H9 (cell line): ENCODE measurements around the gene CHMP1A. TPM values are rescaled to one million over a fixed set of nuclear protein-coding genes. Genes with fewer than 3 reads are reported as not detected.

ENCODE experiments used
- DNase-seq: peaks from one replicate; pipeline ENCODE4 v3.0.0-alpha.2; 2017
- H2AFZ ChIP-seq: one replicate; pipeline ENCODE4 v1.6.1; 2013; ENCODE audit warnings: mild to moderate bottlenecking, low read length, control low read depth, moderate library complexity
- H2AK5ac ChIP-seq: 2 replicates; pipeline ENCODE4 v1.6.1; 2013; ENCODE audit warnings: low read length, control low read depth, mixed read lengths; ENCODE audit not compliant: insufficient read length
- H2BK120ac ChIP-seq: one replicate; pipeline ENCODE4 v1.6.1; 2013; ENCODE audit warnings: low read depth, mild to moderate bottlenecking, low read length, control low read depth, inconsistent platforms; ENCODE audit not compliant: poor library complexity, severe bottlenecking
- H2BK12ac ChIP-seq: 2 replicates; pipeline ENCODE4 v1.6.1; 2013; ENCODE audit warnings: low read length, control low read depth, mixed read lengths, low read depth; ENCODE audit not compliant: insufficient read length
- H2BK15ac ChIP-seq: 2 replicates; pipeline ENCODE4 v1.6.1; 2013; ENCODE audit warnings: low read depth, low read length, control low read depth
- H2BK20ac ChIP-seq: one replicate; pipeline ENCODE4 v1.6.1; 2013; ENCODE audit warnings: low read depth, mild to moderate bottlenecking, low read length, control low read depth, inconsistent platforms; ENCODE audit not compliant: poor library complexity, severe bottlenecking
- H2BK5ac ChIP-seq: 2 replicates; pipeline ENCODE4 v1.6.1; 2013; ENCODE audit warnings: low read length, control low read depth, mixed read lengths; ENCODE audit not compliant: insufficient read length
- H3K14ac ChIP-seq: 2 replicates; pipeline ENCODE4 v1.6.1; 2013; ENCODE audit warnings: low read length, control low read depth; ENCODE audit not compliant: insufficient read depth
- H3K18ac ChIP-seq: 2 replicates; pipeline ENCODE4 v1.6.1; 2013; ENCODE audit warnings: low read depth, mild to moderate bottlenecking, mixed read lengths, low read length, control low read depth; ENCODE audit not compliant: insufficient read length
- H3K23ac ChIP-seq: 2 replicates; pipeline ENCODE4 v1.6.1; 2013; ENCODE audit warnings: low read length, control low read depth, mixed read lengths, low read depth; ENCODE audit not compliant: insufficient read length
- H3K23me2 ChIP-seq: 2 replicates; pipeline ENCODE4 v1.6.1; 2013; ENCODE audit warnings: low read depth, mild to moderate bottlenecking, mixed read lengths, low read length, control low read depth; ENCODE audit not compliant: insufficient read length, poor library complexity, severe bottlenecking
- H3K27ac ChIP-seq: 2 replicates; pipeline ENCODE4 v1.5.1; 2013; ENCODE audit warnings: low read length, control low read depth, mixed read lengths, low read depth; ENCODE audit not compliant: insufficient read length
- H3K27me3 ChIP-seq: 2 replicates; pipeline ENCODE4 v1.6.1; 2013; ENCODE audit warnings: low read length, control low read depth, inconsistent platforms; ENCODE audit not compliant: insufficient read depth
- H3K4ac ChIP-seq: 2 replicates; pipeline ENCODE4 v1.6.1; 2013; ENCODE audit warnings: low read depth, mild to moderate bottlenecking, control low read depth, inconsistent platforms, low read length, moderate library complexity
- H3K4me1 ChIP-seq: 2 replicates; pipeline ENCODE4 v1.6.1; 2013; ENCODE audit warnings: low read length, control low read depth, inconsistent platforms; ENCODE audit not compliant: insufficient read depth
- H3K4me2 ChIP-seq: 2 replicates; pipeline ENCODE4 v1.6.1; 2013; ENCODE audit warnings: low read length, control low read depth, mixed read lengths; ENCODE audit not compliant: insufficient read length, insufficient read depth
- H3K56ac ChIP-seq: 2 replicates; pipeline ENCODE4 v1.6.1; 2013; ENCODE audit warnings: low read depth, mild to moderate bottlenecking, mixed read lengths, low read length, control low read depth; ENCODE audit not compliant: insufficient read length
- H3K79me1 ChIP-seq: 2 replicates; pipeline ENCODE4 v1.6.1; 2013; ENCODE audit warnings: low read depth, mild to moderate bottlenecking, moderate library complexity, low read length, control low read depth, inconsistent platforms; ENCODE audit not compliant: insufficient read depth, poor library complexity, severe bottlenecking
- H3K79me2 ChIP-seq: 2 replicates; pipeline ENCODE4 v1.6.1; 2013; ENCODE audit warnings: low read length, control low read depth, inconsistent platforms; ENCODE audit not compliant: insufficient read depth
- H3K9ac ChIP-seq: 2 replicates; pipeline ENCODE4 v1.6.1; 2013; ENCODE audit warnings: low read length, control low read depth, mixed read lengths; ENCODE audit not compliant: insufficient read length; ENCODE audit errors: extremely low read depth
- H3K9me3 ChIP-seq: one replicate; pipeline ENCODE4 v1.6.1; 2013; ENCODE audit warnings: low read depth, low read length, inconsistent platforms; ENCODE audit not compliant: control insufficient read depth
- H3T11ph ChIP-seq: one replicate; pipeline ENCODE4 v1.6.1; 2013; ENCODE audit warnings: mild to moderate bottlenecking, low read length, control low read depth, inconsistent platforms
- H4K20me1 ChIP-seq: one replicate; pipeline ENCODE4 v1.6.1; 2013; ENCODE audit not compliant: control insufficient read depth, insufficient read length, insufficient read depth
- H4K5ac ChIP-seq: 2 replicates; pipeline ENCODE4 v1.6.1; 2013; ENCODE audit warnings: low read depth, mild to moderate bottlenecking, mixed read lengths, low read length, control low read depth; ENCODE audit not compliant: insufficient read length
- H4K8ac ChIP-seq: replicated peaks from 2 replicates; pipeline ENCODE4 v1.6.1; 2013; ENCODE audit warnings: low read length, control low read depth, mixed read lengths, low read depth; ENCODE audit not compliant: insufficient read length
- H4K91ac ChIP-seq: 2 replicates; pipeline ENCODE4 v1.6.1; 2013; ENCODE audit warnings: low read depth, mild to moderate bottlenecking, moderate library complexity, mixed read lengths, low read length, control low read depth; ENCODE audit not compliant: insufficient read length
- H3K27ac Mint-ChIP-seq, 3 experiments: 2 replicates in 2 of 3; 3 replicates in 1 of 3; pipeline ENCODE4 v1.8.0; 2020 to 2021; ENCODE audit warnings: mixed read lengths in 3 of 3, mild to moderate bottlenecking in 1 of 3, moderate library complexity in 1 of 3
- H3K27me3 Mint-ChIP-seq: 2 replicates; pipeline ENCODE4 v1.8.0; 2021; ENCODE audit warnings: low read depth, mild to moderate bottlenecking, moderate library complexity, mixed read lengths
- H3K36me3 Mint-ChIP-seq, 3 experiments: 2 replicates in 2 of 3; 3 replicates in 1 of 3; pipeline ENCODE4 v1.8.0; 2020 to 2021; ENCODE audit warnings: low read depth in 3 of 3, mixed read lengths in 3 of 3; ENCODE audit not compliant: insufficient read depth in 1 of 3
- H3K4me1 Mint-ChIP-seq, 2 experiments: 2 replicates each; pipeline ENCODE4 v1.8.0; 2020; ENCODE audit warnings: mixed read lengths in 2 of 2
- H3K4me3 Mint-ChIP-seq, 2 experiments: 2 replicates in 1 of 2; 3 replicates in 1 of 2; pipeline ENCODE4 v1.8.0; 2020 to 2021; ENCODE audit warnings: mild to moderate bottlenecking in 2 of 2, mixed read lengths in 2 of 2, moderate library complexity in 1 of 2
- H3K9me3 Mint-ChIP-seq, 2 experiments: 2 replicates in 1 of 2; 3 replicates in 1 of 2; pipeline ENCODE4 v1.8.0; 2020; ENCODE audit warnings: mild to moderate bottlenecking in 2 of 2, mixed read lengths in 2 of 2, moderate library complexity in 1 of 2
- WGBS: extraction: QIAGEN DNeasy Blood & Tissue Kit; methylation state at CpG from one replicate; pipeline ENCODE4 v1.1.7; 2013; ENCODE audit warnings: missing lambda C conversion rate, low lambda C conversion rate, mixed read lengths; ENCODE audit not compliant: insufficient read length; ENCODE audit errors: extremely low coverage; 5-methylcytosine and 5-hydroxymethylcytosine counted together
- total RNA-seq: library from RNA; stranded (reverse); gene quantifications from 2 replicates; pipeline ENCODE4 v1.2.1, GENCODE V29; 2021
- TF ChIP-seq, protein P1 (sequence below): fragments of 200-600 bp; sonication (generic); conservative IDR thresholded peaks from 3 replicates; pipeline ENCODE4 v1.8.0; 2021; ENCODE audit warnings: antibody characterized with exemption, mild to moderate bottlenecking

Gene CHMP1A
- total RNA-seq, 1 experiment from 2014 or later, result 89.6 TPM

DNA sequence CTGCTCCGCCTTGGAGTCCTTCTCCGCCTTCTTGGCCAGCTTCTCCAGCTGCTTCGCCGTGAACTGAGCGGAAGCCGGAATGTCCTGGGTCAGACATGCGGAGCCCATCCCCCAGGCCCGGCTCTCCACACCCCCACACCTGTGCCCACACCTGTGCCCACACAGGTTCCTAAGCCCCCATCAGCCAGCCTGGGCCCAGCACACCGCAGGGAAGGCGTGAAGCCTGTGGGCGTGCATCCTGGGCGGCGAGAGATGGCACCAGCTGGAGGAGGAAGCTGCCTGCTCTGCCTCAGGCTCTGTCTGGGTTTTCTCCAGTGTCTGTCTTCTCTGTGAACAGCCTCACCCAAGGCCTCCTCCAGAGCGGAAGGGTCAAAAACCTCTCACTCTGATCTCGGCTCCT, 5.9 kb downstream of the CHMP1A start:
- Histone ChIP-seq H4K20me1 (no peaks in the 10 kb centered on the region), H3K9me3 (no peaks in the 10 kb centered on the region), H2AFZ (no peak overlapping the region), H3K23me2 (peaks cover under 1% of the 10 kb centered on the region), H3T11ph (no peak overlapping the region), H3K23ac (no peak overlapping the region), H3K56ac (no peak overlapping the region), H3K9ac (no peak overlapping the region), H2BK20ac (no peak overlapping the region), H2BK12ac (no peak overlapping the region), H4K5ac (no peak overlapping the region), H3K14ac (no peak overlapping the region), H2BK120ac (no peak overlapping the region), H3K18ac (no peak overlapping the region), H4K91ac (no peak overlapping the region), H3K27ac (no peak overlapping the region), H3K79me1 (peaks cover 2% of the 10 kb centered on the region), H3K4me1 (no peaks in the 10 kb centered on the region), H2BK15ac (no peak overlapping the region), H2BK5ac (no peak overlapping the region), H3K79me2 (peaks cover 4% of the 10 kb centered on the region; the same call in 1 of the 2 replicates), H4K8ac (no peak overlapping the region), H3K4ac (no peak overlapping the region), H3K4me2 (no peak overlapping the region), H2AK5ac (no peak overlapping the region), H3K27me3 (no peaks in the 10 kb centered on the region)
- H3K4me1 Mint-ChIP-seq, result peaks cover 4% of the 10 kb centered on the region in 2 experiments; a peak in 3 of 4 replicates
- no peak for DNase-seq
- no CpG with 5 or more reads among the region's 15 CpGs for WGBS
- no peaks in the 10 kb centered on the region for H3K27me3 Mint-ChIP-seq
- TF ChIP-seq, protein P1, sequence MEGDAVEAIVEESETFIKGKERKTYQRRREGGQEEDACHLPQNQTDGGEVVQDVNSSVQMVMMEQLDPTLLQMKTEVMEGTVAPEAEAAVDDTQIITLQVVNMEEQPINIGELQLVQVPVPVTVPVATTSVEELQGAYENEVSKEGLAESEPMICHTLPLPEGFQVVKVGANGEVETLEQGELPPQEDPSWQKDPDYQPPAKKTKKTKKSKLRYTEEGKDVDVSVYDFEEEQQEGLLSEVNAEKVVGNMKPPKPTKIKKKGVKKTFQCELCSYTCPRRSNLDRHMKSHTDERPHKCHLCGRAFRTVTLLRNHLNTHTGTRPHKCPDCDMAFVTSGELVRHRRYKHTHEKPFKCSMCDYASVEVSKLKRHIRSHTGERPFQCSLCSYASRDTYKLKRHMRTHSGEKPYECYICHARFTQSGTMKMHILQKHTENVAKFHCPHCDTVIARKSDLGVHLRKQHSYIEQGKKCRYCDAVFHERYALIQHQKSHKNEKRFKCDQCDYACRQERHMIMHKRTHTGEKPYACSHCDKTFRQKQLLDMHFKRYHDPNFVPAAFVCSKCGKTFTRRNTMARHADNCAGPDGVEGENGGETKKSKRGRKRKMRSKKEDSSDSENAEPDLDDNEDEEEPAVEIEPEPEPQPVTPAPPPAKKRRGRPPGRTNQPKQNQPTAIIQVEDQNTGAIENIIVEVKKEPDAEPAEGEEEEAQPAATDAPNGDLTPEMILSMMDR, result no peak
- no peaks in the 10 kb centered on the region for H3K9me3 Mint-ChIP-seq
- peaks cover 7 to 41% (median 36%) of the 10 kb centered on the region in 3 experiments; a peak in 6 of 7 replicates for H3K36me3 Mint-ChIP-seq
- no peak overlapping the region for H3K27ac Mint-ChIP-seq
- H3K4me3 Mint-ChIP-seq, result no peak overlapping the region
